Activated T-helper 2 cell treated with anti-CD3 and anti-CD28 coated beads, Interferon-gamma antibody, Interleukin-2, Interleukin-4, amounts not matched to agents 10 μg/mL and 5 μg/mL and 100 μg/mL, durations not matched to agents 14 hours and 24 hours and 36 hours (primary cell): ENCODE results near the gene PLA2G5. TPM values are rescaled to one million over a fixed set of nuclear protein-coding genes. Genes with fewer than 3 reads are reported as not detected.

ENCODE experiments used
- DNase-seq: peaks from one replicate; pipeline ENCODE4 v3.0.0; 2021; ENCODE audit warnings: low spot score
- H3K27ac Mint-ChIP-seq: one replicate; pipeline ENCODE4 v1.8.0; 2021; ENCODE audit warnings: mixed read lengths
- H3K27me3 Mint-ChIP-seq: one replicate; pipeline ENCODE4 v1.8.0; 2021; ENCODE audit warnings: low read depth, mixed read lengths
- H3K36me3 Mint-ChIP-seq: one replicate; pipeline ENCODE4 v1.8.0; 2021; ENCODE audit warnings: low read depth, mixed read lengths
- H3K4me1 Mint-ChIP-seq: one replicate; pipeline ENCODE4 v1.8.0; 2021; ENCODE audit warnings: low read depth, mixed read lengths
- H3K4me3 Mint-ChIP-seq: one replicate; pipeline ENCODE4 v1.8.0; 2021; ENCODE audit warnings: low read depth, mild to moderate bottlenecking, moderate library complexity, mixed read lengths
- H3K9me3 Mint-ChIP-seq: one replicate; pipeline ENCODE4 v1.8.0; 2021; ENCODE audit warnings: mixed read lengths
- intact Hi-C: fragments of 100-400 bp; cut with micrococcal nuclease; formaldehyde crosslinking; loops from one replicate; pipeline ENCODE4 v1.15.1; 2023
- total RNA-seq: library from RNA; stranded (reverse); gene quantifications from 2 replicates; pipeline ENCODE4 v1.2.3, GENCODE V29; 2022

PLA2G5 gene
- total RNA-seq, 1 donor from 2014 or later = not detected

GRCh38 chr1:20083178-20083944 is 13.4 kb downstream of the PLA2G5 start:
- Mint-ChIP-seq H3K27me3 (peaks cover 24% of the 10 kb centered on the region), H3K9me3 (no peaks in the 10 kb centered on the region), H3K4me1 (peaks cover 5% of the 10 kb centered on the region), H3K36me3 (no peaks in the 10 kb centered on the region), H3K4me3 (no peak overlapping the region), H3K27ac (no peak overlapping the region)
- intact Hi-C loops = no loop called here
- DNase-seq = no peak

- intact Hi-C loops = no loop called here
- Mint-ChIP-seq H3K27me3 (peaks cover 2% of the 10 kb centered on the region), H3K36me3 (no peaks in the 10 kb centered on the region), H3K27ac (no peak overlapping the region), H3K9me3 (no peaks in the 10 kb centered on the region), H3K4me1 (no peaks in the 10 kb centered on the region), H3K4me3 (no peak overlapping the region)
- no peak for DNase-seq
Observed at GRCh38 chr1:20086800-20087199, 16.8 kb downstream of the PLA2G5 start.

- Mint-ChIP-seq H3K36me3 (no peaks in the 10 kb centered on the region), H3K27me3 (peaks cover 2% of the 10 kb centered on the region), H3K4me1 (no peaks in the 10 kb centered on the region), H3K4me3 (no peak overlapping the region), H3K27ac (no peak overlapping the region), H3K9me3 (no peaks in the 10 kb centered on the region)
- intact Hi-C loops = no loop called here
- DNase-seq = no peak
Observed at GRCh38 chr1:20087668-20088067, 17.7 kb downstream of the PLA2G5 start.

GRCh38 chr1:20089328-20090077 is 19.5 kb downstream of the PLA2G5 start:
- Mint-ChIP-seq H3K4me1 (no peaks in the 10 kb centered on the region), H3K27me3 (no peaks in the 10 kb centered on the region), H3K27ac (no peak overlapping the region), H3K9me3 (no peaks in the 10 kb centered on the region), H3K36me3 (no peaks in the 10 kb centered on the region), H3K4me3 (no peak overlapping the region)
- no peak for DNase-seq
- intact Hi-C loops = no loop called here

GRCh38 chr1:20090119-20090518 is 20.1 kb downstream of the PLA2G5 start:
- Mint-ChIP-seq H3K4me1 (no peaks in the 10 kb centered on the region), H3K27ac (no peak overlapping the region)

GRCh38 chr1:20090641-20091040 is 20.6 kb downstream of the PLA2G5 start:
- Mint-ChIP-seq H3K4me1 (no peaks in the 10 kb centered on the region), H3K9me3 (no peaks in the 10 kb centered on the region), H3K4me3 (no peak overlapping the region), H3K36me3 (no peaks in the 10 kb centered on the region), H3K27me3 (peaks cover 4% of the 10 kb centered on the region), H3K27ac (no peak overlapping the region)
- no peak for DNase-seq
- intact Hi-C loops = no loop called here

More at GRCh38 chr1:20090119-20090518, 20.1 kb downstream of the PLA2G5 start:
- Mint-ChIP-seq H3K36me3 (no peaks in the 10 kb centered on the region), H3K27me3 (peaks cover 3% of the 10 kb centered on the region), H3K9me3 (no peaks in the 10 kb centered on the region), H3K4me3 (no peak overlapping the region)
- DNase-seq = no peak
- intact Hi-C loops = no loop called here

- Mint-ChIP-seq H3K36me3 (no peaks in the 10 kb centered on the region), H3K27me3 (peaks cover 4% of the 10 kb centered on the region)
Observed at GRCh38 chr1:20093303-20093702, 23.3 kb downstream of the PLA2G5 start.

GRCh38 chr1:20093940-20094391 is 24.0 kb downstream of the PLA2G5 start:
- Mint-ChIP-seq H3K27me3 (peaks cover 4% of the 10 kb centered on the region), H3K36me3 (no peaks in the 10 kb centered on the region), H3K4me1 (no peaks in the 10 kb centered on the region), H3K27ac (no peak overlapping the region), H3K4me3 (no peak overlapping the region), H3K9me3 (no peaks in the 10 kb centered on the region)
- intact Hi-C loops = no loop called here
- no peak for DNase-seq

More at GRCh38 chr1:20093303-20093702, 23.3 kb downstream of the PLA2G5 start:
- DNase-seq = no peak
- no peak overlapping the region for H3K4me3 Mint-ChIP-seq
- intact Hi-C loops = no loop called here
- no peaks in the 10 kb centered on the region for H3K9me3 Mint-ChIP-seq
- no peak overlapping the region for H3K27ac Mint-ChIP-seq
- no peaks in the 10 kb centered on the region for H3K4me1 Mint-ChIP-seq

GRCh38 chr1:20095564-20096434 is 25.8 kb downstream of the PLA2G5 start:
- Mint-ChIP-seq H3K36me3 (no peaks in the 10 kb centered on the region), H3K27ac (no peak overlapping the region), H3K9me3 (no peaks in the 10 kb centered on the region), H3K4me1 (no peaks in the 10 kb centered on the region), H3K4me3 (no peak overlapping the region), H3K27me3 (peaks cover 4% of the 10 kb centered on the region)
- intact Hi-C loops = no loop called here
- no peak for DNase-seq

- intact Hi-C loops = no loop called here
- no peak for DNase-seq
- Mint-ChIP-seq H3K9me3 (no peaks in the 10 kb centered on the region), H3K4me1 (no peaks in the 10 kb centered on the region), H3K27ac (no peak overlapping the region), H3K36me3 (no peaks in the 10 kb centered on the region), H3K27me3 (peaks cover 4% of the 10 kb centered on the region), H3K4me3 (no peak overlapping the region)
Observed at GRCh38 chr1:20096840-20097447, 26.9 kb downstream of the PLA2G5 start.

- no peak overlapping the region for H3K27ac Mint-ChIP-seq
- intact Hi-C loops = no loop called here
Observed at GRCh38 chr1:20099533-20099932, 29.5 kb downstream of the PLA2G5 start.

GRCh38 chr1:20100632-20101355 is 30.8 kb downstream of the PLA2G5 start:
- Mint-ChIP-seq H3K36me3 (no peaks in the 10 kb centered on the region), H3K27ac (no peak overlapping the region), H3K4me1 (no peaks in the 10 kb centered on the region), H3K9me3 (no peaks in the 10 kb centered on the region), H3K27me3 (peaks cover 6% of the 10 kb centered on the region), H3K4me3 (no peak overlapping the region)
- intact Hi-C loops = no loop called here
- DNase-seq = no peak

More at GRCh38 chr1:20099533-20099932, 29.5 kb downstream of the PLA2G5 start:
- Mint-ChIP-seq H3K4me1 (no peaks in the 10 kb centered on the region), H3K9me3 (no peaks in the 10 kb centered on the region), H3K27me3 (peaks cover 8% of the 10 kb centered on the region), H3K36me3 (no peaks in the 10 kb centered on the region), H3K4me3 (no peak overlapping the region)
- no peak for DNase-seq
